GM04503 (cell line): Measurements from ENCODE around the gene DCAF11.
"Not testable (repeated sequence)": the region's sequence is repeated elsewhere in the genome, so short reads cannot be mapped to it uniquely, and the experiment has no call there.

Source experiments
- DNase-seq: peaks from one replicate; pipeline ENCODE4 v3.0.0-alpha.2; 2012; ENCODE audit warnings: low read depth

The DCAF11 gene

DNA sequence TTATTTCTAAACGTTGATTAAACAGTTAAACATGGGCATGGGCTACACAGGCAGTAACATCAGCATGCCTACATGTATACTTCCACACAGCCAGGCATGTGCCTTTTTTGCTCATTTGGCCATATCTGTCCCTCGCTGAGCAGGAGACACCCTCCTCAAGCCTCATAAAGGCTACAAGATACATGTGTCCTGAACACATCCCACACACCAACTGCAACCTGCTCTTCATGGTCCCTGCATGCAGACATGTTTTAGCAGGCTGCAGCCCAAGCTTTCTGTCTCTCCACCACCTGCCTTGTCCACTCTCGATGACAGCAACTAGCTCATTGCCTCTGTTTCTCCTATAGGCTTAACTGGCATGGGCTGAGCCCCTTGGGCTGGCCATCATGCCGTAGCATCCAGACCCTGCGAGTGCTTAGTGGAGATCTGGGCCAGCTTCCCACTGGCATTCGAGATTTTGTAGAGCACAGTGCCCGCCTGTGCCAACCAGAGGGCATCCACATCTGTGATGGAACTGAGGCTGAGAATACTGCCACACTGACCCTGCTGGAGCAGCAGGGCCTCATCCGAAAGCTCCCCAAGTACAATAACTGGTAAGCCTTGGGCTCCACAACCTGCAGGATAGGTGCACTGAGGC, 17.9 kb upstream of the DCAF11 start:
- no peak for DNase-seq

DNA sequence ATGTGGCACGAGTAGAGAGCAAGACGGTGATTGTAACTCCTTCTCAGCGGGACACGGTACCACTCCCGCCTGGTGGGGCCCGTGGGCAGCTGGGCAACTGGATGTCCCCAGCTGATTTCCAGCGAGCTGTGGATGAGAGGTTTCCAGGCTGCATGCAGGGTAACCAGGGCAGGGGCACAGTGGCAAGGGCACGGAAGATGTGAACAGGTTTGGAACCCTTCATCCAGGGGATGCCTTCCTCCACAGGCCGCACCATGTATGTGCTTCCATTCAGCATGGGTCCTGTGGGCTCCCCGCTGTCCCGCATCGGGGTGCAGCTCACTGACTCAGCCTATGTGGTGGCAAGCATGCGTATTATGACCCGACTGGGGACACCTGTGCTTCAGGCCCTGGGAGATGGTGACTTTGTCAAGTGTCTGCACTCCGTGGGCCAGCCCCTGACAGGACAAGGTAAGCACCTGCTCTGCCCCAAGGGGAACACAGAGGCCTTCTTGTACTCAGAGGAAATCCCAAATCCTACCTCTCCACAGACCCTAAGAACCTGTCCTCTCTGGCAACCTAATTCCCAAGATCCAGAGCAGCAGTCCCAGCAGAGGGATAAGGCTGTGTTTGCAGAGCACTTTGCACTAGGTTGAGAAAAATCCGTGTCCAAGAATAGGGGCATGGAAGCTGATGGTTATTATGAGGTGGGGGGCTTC, 16.2 kb upstream of the DCAF11 start:
- no peak for DNase-seq

DNA sequence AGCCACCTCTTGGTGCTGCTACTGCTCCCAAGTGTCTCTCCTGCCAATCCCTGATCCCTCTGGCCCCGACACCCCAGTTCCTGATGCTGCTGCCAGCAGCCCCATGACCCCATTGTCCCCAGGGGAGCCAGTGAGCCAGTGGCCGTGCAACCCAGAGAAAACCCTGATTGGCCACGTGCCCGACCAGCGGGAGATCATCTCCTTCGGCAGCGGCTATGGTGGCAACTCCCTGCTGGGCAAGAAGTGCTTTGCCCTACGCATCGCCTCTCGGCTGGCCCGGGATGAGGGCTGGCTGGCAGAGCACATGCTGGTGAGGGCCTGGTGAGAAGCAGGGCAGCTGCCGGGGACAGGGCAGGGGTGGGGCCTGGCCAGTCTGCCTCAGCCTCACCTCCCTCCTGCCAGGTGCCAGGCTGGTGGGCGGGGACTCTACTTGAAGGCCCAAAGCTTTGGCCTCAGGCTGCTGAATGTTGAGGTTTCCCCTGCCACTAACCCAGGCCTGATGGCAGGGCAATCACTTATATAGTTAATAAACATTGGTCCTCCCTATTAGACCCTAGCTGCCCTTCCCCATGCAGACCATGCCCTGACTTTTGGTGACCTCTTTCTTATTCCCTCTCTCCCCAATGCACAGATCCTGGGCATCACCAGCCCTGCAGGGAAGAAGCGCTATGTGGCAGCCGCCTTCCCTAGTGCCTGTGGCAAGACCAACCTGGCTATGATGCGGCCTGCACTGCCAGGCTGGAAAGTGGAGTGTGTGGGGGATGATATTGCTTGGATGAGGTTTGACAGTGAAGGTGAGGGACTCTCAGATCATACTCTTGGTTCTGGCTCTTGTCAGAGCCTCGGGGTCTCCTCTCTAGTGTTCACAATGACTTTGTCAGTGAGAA, 15.4 kb upstream of the DCAF11 start:
- no peak for DNase-seq

DNA sequence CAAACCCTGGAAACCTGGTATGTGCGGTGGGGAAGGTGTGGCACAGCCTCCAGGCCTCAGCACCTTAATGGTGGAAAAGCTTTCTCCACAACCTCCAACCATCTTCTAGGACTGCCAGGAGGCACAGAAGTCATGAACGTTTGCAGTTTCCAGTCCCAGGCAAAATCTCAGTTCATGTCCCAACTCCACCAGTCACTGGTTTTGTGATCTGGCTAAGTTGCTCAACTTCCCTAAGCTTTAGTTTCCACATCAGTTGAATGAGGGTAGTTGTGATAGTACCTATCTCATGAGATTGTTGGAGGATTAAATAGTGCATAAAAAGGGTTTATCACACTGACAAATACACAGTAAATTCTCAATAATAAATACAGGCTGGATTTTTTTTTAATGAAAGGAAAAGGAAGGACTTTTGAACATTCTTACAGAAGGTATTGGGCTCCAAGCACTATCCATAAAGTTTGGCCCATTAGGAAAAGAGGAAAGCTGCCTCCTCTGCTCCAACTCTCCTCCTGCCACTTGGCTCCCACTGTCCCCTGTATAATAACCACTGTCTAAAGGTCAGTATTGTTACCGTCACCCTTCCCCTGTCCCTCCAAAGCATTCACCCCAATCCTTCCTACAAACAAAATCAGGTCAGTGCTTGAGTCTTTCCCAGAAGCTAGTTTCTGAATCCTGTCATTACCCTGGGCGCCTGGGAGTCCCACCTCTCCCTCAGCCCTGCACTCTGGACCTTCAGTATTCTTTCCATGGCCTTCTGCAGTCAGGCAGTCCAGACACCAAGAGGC, 14.2 kb upstream of the DCAF11 start:
- no peak for DNase-seq

DNA sequence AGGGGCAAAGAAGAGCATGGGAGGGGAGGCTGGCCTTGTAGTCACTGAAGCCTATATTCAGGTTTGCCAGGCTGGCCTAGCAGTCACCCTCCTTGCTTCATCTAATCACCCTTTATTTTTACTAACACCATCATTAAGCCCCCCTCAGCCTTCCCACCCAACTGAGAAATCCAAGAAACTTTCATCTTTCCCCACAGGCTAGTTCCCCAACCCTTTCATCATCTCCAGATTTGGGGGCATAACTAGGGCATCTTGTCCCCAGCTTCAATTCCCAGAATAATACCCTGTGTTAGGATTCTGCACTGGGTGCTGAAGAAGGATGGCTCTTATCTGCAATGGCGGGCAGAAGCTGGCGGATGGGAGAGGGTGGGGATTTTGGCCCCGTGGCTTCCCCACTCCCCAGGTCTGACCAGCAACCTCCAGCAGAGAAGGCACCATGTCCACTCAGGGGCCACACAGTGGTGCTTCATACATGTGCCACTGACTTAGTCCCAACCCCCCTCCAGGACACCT, 13.5 kb upstream of the DCAF11 start:
- DNase-seq, result no peak

DNA sequence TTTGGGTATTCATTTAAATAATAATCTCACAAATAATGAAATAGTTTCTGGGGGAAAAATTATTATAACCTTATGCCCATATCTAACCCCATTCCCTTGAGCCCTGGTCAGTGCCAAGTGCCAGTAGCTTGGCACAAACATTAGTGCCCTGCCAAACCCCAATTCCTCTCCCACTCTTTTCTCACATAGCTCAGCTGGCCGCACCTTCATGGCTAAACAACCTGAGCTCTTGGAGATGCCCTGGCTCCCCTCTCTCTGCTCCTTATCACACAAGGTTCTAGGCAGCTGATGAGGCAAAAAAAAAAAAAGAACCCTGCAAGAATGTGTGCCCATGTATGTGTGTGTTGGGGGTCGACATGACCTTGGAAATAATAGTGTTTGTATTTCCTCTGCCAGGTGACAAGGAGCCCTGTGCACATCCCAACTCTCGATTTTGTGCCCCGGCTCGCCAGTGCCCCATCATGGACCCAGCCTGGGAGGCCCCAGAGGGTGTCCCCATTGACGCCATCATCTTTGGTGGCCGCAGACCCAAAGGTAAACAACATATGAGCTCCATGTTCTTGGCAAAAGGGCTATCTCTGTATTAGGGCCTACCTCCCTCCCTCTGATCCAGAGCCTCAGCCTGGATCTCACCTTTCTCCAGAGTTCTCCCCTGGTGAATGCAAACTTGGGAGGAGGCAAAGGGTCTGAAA, 12.1 kb upstream of the DCAF11 start:
- no peak for DNase-seq

DNA sequence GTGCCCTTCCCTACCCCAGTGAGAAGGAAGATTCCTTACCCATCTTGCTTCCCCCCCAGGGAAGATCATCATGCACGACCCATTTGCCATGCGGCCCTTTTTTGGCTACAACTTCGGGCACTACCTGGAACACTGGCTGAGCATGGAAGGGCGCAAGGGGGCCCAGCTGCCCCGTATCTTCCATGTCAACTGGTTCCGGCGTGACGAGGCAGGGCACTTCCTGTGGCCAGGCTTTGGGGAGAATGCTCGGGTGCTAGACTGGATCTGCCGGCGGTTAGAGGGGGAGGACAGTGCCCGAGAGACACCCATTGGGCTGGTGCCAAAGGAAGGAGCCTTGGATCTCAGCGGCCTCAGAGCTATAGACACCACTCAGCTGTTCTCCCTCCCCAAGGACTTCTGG, 11.1 kb upstream of the DCAF11 start:
- no peak for DNase-seq

DNA sequence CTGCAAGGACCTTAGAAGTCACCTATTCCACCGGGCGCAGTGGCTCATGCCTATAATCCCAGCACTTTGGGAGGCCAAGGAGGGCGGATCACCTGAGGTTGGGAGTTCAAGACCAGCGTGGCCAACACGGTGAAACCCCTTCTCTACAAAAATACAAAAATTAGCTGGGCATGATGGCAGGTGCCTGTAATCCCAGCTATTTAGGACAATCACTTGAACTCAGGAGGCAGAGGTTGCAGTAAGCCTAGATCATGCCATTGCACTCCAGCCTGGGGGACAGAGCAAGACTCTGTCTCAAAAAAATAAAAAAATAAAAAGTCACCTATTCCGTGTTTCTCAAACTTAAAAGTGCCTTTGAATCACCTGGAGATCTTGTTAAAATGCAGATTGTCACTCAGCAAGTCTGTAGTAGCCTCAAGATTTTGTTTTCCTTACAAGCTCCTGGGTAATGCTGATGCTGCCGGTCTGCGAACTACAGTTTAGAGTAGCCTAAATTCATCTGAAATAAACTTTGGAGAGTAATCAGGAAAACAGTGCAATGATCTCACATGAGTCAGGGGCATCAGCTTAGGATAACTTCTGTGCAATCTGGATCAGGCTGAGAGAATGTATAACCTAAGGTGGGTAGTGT, 8.9 kb upstream of the DCAF11 start:
- not testable (repeated sequence) for DNase-seq

DNA sequence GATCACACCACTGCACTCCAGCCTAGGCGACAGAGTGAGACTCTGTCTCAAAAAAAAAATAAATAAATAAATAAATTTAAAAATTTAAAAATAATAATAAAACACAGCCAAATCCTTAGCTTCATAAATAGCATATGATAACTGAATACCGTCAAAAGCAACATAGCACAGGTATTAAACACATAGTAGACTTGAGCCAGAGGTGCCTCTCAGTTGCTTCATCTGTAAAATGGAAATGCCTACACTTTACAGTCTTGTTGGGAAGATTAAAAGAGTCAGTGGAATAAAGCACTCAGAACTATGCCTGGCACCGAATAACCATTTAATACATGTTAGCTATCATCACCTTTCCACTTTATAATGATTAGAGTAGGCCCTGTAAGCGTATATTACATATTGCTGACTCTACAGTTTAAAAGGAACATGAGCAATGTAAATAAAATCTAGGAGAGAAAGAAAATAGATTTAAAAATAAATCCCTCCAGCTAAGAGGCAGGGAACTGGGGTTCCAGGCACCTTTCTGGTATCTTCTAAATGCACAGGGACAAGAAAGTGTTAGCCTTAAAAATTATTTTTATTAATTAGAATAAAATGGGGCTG, 7.8 kb upstream of the DCAF11 start:
- no peak for DNase-seq

DNA sequence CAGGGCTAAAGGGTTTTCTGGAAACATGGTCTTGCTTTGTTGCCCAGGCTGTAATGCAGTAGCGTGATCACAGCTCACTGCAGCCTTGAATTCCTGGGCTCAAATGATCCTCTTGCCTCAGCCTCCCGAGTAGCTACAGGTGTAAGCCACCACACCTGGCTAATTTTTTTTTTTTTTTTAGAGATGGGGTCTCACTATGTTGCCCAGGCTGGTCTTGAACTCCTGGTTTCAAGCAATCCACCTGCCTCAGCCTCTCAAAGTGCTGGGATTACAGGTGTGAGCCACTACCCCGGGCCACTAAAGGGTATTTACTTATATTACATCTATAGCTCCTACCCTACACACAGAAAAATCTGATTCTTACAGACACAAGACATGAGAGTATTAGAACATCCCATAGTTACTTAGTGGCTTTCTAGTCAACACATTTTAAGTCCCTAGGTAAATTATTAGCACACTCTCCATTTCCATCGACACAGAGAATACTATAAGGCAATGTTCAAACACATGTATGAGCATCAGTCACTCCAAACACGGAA, 6.2 kb upstream of the DCAF11 start:
- no peak for DNase-seq

DNA sequence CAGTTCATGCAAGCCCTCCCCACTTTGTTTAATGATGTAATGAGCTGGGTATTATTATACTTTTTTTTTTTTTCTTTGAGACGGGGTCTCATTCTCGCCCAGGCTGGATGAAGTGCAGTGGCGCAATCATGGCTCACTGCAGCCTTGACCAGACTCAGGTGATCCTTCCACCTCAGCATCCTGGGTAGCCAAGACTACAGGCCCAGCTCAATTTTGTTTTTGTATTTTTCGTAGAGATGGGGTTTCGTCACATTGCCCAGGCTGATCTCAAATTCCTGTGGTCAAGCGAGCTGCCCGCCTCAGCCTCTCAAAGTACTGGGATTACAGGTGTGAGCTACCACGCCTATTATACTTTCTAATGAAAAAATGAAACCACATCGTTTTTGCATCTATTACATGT, 4.5 kb upstream of the DCAF11 start:
- no peak for DNase-seq

DNA sequence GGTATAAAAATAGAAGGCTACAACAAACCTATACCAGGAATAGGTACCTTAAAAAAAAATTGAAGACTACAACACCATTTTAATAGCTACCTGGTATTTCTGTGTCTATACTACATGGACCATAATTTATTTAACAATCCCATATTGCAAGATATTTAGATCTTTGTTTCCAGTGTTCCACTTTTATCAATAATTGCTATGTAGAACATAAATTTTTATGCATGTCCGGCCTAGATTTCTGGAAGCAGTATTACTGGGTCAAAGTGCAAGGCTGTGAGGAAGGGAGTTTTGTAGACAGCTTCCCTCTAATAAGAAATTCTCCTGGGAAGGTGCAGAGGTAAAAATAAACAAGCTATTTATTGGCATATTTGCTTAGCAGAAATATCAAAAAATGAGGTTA, 4.1 kb upstream of the DCAF11 start:
- no peak for DNase-seq

DNA sequence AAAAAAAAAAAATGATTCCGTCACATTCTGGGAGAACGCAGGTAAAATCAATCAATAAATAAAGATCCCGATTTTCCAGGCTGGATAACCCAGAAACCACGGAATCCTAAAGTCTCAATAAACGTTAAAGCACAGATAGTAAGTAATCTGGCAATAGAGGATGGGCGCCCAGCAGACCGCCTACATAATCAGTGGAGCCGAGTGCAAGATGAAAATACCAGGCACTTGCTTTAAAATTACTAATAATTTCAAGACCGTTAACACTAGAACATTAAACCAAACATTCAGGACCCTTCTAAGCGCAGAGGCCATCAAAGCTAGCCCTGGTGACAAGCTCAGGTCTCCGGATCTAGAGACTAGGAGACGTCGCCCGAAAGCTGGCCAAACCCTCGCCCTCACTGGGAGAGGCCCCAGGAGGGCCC, 1.2 kb upstream of the DCAF11 start:
- DNase-seq, result no peak

DNA sequence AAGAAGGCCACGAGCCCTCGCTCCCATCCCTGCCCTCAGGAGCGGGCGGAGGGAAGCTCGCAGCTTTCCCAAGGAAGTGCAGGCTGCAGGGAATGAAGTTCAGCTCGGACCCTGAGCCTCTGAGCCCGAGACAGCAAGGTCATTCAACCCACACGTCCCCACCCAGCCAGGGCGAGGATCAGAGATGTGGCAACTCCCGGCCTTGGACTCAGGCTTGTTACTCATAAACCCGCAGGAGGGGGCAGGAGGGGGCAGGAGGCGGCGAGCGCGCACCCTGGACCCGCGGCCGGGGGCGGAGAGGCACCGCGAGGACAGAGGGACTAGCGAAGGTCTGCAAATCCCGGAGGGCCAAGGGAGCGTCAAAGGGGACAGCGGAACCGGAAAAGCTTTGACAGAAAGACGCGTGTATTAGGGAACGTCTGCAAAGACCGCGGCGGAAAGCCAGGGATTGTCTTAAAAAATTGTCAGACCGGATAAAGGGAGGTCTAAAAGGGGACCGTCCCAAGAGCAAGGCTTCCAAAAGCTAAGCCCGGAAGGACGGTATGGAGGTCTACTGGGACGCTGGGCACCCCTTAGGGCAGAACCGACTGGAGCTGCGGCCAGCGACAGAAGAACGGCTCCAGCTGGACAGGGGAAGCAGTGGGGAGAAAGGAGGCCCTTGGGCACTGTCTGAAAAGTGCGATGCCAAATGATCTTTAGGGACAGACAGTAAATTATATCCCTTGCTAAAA, 611 bp upstream of the DCAF11 start:
- peak; percentile 74 for DNase-seq

DNA sequence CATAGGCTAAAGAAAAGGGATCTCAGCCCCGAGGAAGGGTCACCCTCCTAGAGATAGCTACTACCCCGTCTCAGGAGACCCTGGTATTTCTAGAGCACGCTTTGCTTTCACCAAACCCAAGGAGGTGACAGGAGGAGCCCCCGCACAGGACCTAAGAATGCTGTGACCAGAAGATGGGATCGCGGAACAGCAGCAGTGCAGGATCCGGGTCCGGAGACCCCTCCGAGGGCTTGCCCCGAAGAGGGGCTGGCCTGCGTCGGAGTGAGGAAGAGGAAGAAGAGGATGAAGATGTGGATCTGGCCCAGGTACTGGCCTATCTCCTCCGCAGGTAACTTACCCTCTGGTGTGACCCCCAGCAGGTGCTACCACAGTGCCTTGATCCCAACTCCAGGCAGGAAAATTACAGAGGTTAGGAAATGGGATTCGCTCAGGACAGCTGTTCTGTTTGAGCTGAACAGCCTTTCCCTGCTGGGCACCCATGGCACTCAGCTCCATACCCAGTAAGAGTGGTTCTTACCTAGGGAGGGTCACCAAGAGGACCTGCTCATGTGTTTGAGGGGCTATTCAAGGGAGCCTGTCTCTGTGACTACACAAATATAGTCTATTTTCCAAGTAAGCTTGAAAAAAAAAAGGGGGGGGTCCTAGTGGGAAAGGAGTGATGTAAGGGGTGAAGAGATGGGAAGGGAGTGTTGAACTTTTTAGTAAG, 998 bp downstream of the DCAF11 start:
- no peak for DNase-seq

DNA sequence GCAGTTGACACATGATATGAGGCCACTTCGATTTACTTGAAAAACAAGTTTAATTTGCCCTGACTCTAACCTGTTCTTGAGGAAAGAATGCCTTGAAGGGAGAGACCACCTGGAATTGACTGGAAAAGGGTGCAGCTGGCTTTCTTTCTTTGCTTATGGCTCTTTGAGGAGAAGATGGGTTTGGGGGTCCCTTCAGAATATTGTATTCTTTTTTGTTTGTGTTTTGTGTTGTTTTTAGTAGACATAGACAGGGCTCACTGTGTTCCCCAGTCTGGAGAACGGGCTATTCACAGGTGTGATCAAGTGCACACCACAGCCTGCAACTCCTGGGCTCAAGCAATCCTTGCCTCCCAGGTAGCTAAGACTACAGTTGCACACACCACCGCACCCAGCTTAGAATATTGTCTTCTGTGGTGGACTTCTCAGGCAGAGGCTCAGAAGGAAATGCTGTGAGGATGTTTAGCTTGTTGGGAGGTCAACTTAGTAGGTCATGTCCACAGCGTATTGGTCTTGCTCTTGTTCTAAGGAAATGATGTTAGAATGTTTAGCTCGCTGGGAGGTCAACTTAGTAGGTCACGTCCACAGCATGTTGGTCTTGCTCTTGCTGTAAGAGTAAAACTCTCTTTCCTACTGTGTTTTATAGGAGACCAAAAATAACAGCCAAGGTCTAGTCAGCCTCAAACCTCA, 1.7 kb downstream of the DCAF11 start:
- no peak for DNase-seq

DNA sequence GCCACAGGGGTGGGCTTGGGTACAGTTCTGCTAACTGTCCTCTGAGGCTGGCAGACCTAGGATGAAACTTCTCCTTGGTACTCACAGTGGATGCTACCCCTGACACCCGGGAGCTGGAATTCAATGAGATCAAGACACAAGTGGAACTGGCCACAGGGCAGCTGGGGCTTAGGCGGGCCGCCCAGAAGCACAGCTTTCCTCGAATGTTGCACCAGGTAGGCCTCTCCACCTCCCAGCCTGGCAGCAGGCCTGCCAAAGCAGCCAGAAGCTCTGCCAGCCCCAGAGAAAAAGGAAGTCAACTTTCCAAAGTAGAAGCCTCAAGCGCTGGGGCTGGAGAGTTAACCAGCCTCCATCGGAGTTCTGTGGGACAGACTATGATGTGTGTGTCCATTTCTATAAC, 2.6 kb downstream of the DCAF11 start:
- no peak for DNase-seq

DNA sequence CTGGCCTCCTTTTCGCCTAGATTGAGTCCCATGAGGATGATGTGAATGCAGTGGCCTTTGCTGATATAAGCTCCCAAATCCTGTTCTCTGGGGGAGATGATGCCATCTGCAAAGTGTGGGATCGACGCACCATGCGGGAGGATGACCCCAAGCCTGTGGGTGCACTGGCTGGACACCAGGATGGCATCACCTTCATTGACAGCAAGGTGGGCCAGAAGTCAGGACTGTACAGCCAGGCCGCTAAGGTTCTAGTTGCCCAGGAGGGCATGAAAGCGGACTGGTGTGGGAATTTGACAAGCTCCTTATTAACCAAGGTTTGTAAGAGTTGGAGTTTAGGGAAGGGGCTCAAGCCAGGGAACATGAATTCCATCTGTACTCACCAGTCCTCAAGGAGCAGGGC, 5.1 kb downstream of the DCAF11 start:
- DNase-seq, result no peak
